Medulla oblongata (tissue), 1 donor: ENCODE results near the gene SYCE3.
"Not testable (repeated sequence)": the region's sequence is repeated elsewhere in the genome, so short reads cannot be mapped to it uniquely, and the experiment has no call there.

ENCODE experiments used
- DNase-seq: peaks from one replicate; pipeline ENCODE4 v3.0.0-alpha.2; 2015; ENCODE audit errors: extremely low spot score

The SYCE3 gene

DNA sequence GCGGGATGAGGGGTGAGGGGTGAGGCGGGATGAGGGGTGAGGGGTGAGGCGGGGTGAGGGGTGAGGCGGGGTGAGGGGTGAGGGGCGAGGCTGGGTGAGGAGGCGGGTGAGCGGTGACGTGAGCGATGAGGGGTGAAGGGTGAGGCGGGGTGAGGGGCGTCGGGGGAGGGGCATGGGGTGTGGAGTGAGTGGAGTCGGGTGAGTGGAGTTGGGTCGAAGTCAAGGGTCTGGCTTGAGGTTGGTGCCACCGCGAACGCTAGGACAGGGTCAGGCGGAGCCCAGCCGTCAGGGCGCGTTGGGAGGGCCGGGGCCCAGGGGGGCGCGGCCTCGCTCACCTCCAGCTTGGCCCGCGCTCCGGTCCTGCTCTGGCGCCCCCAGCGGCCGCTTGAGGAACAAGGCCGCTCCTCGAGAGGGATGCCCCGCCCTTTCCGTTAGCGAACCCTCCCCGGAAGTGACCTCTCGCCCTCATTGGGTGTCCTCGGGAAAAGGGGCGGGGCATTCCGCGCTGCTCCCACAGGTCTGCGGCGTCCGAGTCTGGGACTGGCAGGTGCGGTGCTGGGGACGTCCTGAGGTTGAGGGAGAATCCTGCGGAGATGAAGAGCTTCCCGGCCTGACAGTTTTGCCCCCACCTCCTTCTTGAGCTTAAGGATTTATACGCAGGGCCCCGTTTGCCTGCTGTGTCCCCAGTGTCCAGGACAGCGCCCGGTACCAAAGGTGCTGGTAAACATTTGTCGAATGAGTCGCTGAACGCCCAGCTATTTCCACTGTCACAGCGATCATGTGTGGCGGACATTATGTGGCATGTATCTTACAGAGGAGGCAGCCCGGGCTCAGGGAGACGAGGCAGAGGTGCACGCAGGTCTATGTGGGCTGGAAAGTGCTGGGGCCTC is at the start of gene SYCE3:
Gene SYCE3 (minus strand): TSS at position 397 of the 890 bp plus-strand sequence. CDS start 6,514 bp downstream, outside the sequence.
- DNase-seq: peak; percentile 98

- no peak for DNase-seq
Observed at GRCh38 chr22:50612168-50612527, 49.4 kb upstream of the SYCE3 start.

DNA sequence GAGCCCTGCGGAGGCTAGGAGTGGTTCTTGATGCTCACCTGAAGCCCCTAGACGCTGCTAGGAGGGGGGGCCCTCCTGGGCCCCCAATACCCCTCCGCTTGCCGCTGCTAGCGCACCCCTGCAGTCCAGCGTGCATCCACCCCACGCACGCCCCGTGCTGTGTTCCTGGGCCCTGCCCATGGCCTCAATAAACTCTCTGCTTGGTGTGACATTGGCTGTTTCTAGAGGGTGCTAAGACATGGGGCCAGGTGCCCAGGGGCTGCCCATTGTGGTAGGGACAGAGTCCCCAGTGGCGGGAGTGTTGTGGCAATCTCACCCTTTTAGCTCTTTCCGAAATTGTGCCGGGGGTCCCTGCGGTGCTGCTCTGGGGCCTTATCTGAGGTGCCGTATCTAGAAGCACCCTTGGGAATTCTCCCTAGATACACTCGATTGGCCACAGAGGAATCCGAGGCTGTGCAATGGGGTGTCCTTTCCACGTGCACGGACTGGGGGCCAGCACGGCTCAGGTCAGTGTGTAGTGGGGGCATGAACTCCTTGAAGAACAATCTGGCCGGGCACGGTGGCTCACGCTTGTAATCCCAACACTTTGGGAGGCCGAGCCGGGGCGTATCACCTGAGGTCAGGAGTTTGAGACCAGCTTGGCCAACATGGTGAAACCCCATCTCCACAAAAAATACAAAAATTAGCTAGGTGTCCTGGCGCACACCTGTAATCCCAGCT is 48.8 kb upstream of the SYCE3 start:
- DNase-seq: no peak

- DNase-seq: no peak
Observed at GRCh38 chr22:50610581-50610980, 47.9 kb upstream of the SYCE3 start.

GRCh38 chr22:50610041-50610451 is 47.3 kb upstream of the SYCE3 start:
- DNase-seq: no peak

DNA sequence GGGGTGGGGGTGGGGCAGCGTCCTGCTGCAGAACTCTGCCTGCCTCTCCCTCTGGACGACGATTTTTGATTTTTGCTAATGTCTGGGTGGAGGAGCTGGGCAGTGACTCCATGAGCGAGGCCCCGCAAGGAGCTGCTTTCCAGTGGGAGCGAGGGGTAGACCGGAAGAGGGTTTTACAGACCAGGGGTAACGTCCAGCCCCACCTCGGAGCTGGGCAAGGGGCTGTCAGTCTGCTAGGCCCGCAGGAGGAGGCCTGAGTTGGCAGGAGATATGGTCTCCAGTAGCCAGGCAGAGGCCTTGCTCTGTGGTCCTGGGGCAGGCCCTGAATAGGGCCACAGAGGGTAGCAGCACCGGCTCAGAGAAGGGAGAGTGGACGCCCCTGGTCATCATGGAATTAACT is 46.9 kb upstream of the SYCE3 start:
- DNase-seq: no peak

- no peak for DNase-seq
Observed at GRCh38 chr22:50608996-50609395, 46.3 kb upstream of the SYCE3 start.

DNA sequence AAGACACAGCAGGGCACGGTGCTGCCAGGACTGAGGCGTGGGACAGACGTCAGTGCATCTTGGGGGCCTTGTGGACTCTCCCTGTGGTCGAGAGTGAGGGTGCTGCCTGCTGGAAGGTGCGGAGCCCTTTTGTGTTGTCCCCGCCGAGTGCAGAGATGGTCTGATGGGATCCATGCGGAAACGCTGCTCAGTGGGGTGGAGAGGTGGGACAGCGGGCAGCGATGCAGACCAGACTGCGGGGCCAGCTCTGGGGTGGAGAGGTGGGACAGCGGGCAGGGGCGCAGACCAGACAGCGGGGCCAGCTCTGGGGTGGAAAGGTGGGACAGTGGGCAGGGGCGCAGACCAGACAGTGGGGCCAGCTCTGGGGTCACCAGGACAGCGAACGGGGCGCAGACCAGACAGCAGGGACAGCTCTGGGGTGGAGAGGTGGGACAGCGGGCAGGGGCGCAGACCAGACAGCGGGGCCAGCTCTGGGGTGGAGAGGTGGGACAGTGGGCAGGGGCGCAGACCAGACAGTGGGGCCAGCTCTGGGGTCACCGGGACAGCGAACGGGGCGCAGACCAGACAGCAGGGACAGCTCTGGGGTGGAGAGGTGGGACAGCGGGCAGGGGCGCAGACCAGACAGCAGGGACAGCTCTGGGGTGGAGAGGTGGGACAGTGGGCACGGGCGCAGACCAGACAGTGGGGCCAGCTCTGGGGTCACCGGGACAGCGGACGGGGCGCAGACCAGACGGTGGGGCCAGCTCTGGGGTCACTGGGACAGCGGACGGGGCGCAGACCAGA is 45.5 kb upstream of the SYCE3 start:
- not testable (repeated sequence) for DNase-seq

- DNase-seq: no peak
Observed at GRCh38 chr22:50607659-50608020, 44.9 kb upstream of the SYCE3 start.

GRCh38 chr22:50606946-50607658 is 44.4 kb upstream of the SYCE3 start:
- no peak for DNase-seq

GRCh38 chr22:50606165-50606945 is 43.6 kb upstream of the SYCE3 start:
- DNase-seq: no peak

DNA sequence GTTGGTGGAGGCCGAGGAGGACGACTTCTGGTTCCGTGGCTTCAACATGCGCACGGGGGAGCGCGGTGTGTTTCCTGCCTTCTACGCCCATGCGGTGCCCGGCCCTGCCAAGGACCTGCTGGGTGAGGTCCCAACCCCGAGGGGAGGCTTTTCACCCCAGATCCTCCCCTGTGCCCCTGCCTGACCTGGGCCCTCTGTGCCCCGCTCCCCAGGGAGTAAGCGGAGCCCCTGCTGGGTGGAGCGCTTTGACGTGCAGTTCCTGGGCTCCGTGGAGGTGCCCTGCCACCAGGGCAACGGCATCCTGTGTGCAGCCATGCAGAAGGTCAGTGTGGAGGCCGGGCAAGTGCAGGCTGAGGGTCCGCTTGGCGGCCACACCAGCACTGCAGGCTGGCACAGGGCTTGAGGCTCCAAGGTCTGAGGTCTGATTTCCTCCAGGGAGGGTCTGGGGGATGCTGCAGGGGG is 42.9 kb upstream of the SYCE3 start:
- DNase-seq: no peak

DNA sequence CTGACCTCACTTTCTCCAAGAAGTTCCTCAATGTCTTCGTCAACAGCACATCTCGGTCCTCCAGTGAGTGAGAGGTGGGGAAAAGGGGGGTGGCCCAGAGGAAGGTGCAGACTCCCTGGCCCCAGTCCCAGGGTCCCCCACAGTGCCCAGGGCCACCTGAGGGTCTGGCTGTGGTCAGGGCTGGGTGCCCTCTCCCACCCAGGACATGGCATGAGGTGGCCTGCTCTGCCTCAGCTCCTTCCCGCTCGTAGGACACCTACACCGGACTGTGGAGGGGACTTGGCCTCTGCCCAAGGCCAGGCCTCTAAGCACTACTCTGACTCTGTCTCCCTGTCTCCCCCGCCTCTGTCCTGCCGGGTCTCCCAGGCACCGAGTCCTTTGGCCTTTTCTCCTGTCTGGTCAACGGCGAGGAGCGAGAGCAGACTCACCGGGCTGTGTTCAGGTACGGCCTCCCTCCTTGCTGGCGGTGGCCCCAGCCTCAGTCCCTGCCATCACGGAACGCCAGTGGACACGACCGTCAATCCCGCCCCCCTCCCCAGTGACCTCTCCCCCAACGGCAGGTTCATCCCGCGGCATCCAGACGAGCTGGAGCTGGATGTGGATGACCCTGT is 42.4 kb upstream of the SYCE3 start:
- no peak for DNase-seq

- no peak for DNase-seq
Observed at GRCh38 chr22:50604256-50605001, 41.7 kb upstream of the SYCE3 start.

GRCh38 chr22:50603511-50604255 is 41.0 kb upstream of the SYCE3 start:
- DNase-seq: no peak

DNA sequence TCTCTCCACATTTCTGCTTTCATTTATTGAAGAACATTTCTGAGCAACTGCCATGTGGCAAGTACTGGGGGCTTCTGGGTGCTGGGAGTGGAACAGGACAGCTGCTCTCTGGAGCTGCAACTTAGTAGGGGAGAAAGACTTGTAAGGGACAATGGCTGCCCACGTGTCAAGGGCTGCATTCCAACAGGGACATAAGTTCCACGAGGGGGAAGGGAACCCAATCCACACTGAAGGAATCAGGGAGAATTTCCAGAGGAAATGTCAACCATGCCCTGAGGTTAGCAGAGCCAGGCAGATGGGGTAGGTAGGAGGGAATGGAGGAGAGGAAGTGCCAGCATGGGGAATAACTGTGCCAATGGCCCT is 39.6 kb upstream of the SYCE3 start:
- DNase-seq: no peak

- DNase-seq: no peak
Observed at GRCh38 chr22:50601669-50602337, 39.1 kb upstream of the SYCE3 start.

GRCh38 chr22:50600967-50601668 is 38.4 kb upstream of the SYCE3 start:
- DNase-seq: no peak
